CD4-positive, CD25-positive, alpha-beta regulatory T cell (primary cell): ENCODE data around the gene SLC39A13. TPM values are rescaled to one million over a fixed set of nuclear protein-coding genes. Genes with fewer than 3 reads are reported as not detected.
A peak's percentile ranks its signal among the peaks of the same experiment; 100 is the strongest.

ENCODE experiments used
- ATAC-seq, 2 donors: fragments of 150-1000 bp; cut with Tn5 transposase; one replicate each; pipeline ENCODE4 v1.10.0; 2021; ENCODE audit warnings: low read depth in 2 of 2, moderate number of reproducible peaks in 2 of 2, moderate library complexity in 1 of 2
- DNase-seq, 3 donors: peaks; one replicate each; pipeline versions ENCODE4 v3.0.0 to v3.0.0-alpha.2; 2012 to 2022; ENCODE audit warnings: mixed read lengths in 1 of 3
- H3K27ac ChIP-seq: one replicate; pipeline ENCODE4 v1.7.0; 2013; ENCODE audit warnings: mild to moderate bottlenecking, low read length; ENCODE audit not compliant: insufficient read depth, poor library complexity, severe bottlenecking
- H3K27me3 ChIP-seq: one replicate; pipeline ENCODE4 v1.7.0; 2013; ENCODE audit warnings: low read length; ENCODE audit not compliant: control insufficient read depth, insufficient read depth
- H3K36me3 ChIP-seq: one replicate; pipeline ENCODE4 v1.7.0; 2013; ENCODE audit warnings: mild to moderate bottlenecking, low read length, moderate library complexity; ENCODE audit not compliant: control insufficient read depth, insufficient read depth
- H3K4me1 ChIP-seq: 2 replicates; pipeline ENCODE4 v1.7.0; 2013; ENCODE audit warnings: mild to moderate bottlenecking, low read length; ENCODE audit not compliant: insufficient read depth, control insufficient read depth, poor library complexity, severe bottlenecking
- H3K4me3 ChIP-seq: one replicate; pipeline ENCODE4 v1.7.0; 2013; ENCODE audit warnings: low read depth, mild to moderate bottlenecking, low read length, moderate library complexity
- H3K9me3 ChIP-seq, 2 experiments: 1 replicate in 1 of 2; 2 replicates in 1 of 2; pipeline ENCODE4 v1.7.0; 2013; ENCODE audit warnings: low read length in 2 of 2, mild to moderate bottlenecking in 1 of 2, moderate library complexity in 1 of 2; ENCODE audit not compliant: control insufficient read depth in 2 of 2
- H3K27ac Mint-ChIP-seq, 3 donors: one replicate each; pipeline ENCODE4 v1.8.0; 2020 to 2022; ENCODE audit warnings: mild to moderate bottlenecking in 3 of 3, mixed read lengths in 3 of 3, moderate library complexity in 2 of 3
- H3K27me3 Mint-ChIP-seq: one replicate; pipeline ENCODE4 v1.8.0; 2022; ENCODE audit warnings: mild to moderate bottlenecking, mixed read lengths
- H3K36me3 Mint-ChIP-seq: one replicate; pipeline ENCODE4 v1.8.0; 2020; ENCODE audit warnings: mixed read lengths
- H3K4me1 Mint-ChIP-seq, 4 donors: one replicate each; pipeline ENCODE4 v1.8.0; 2020 to 2022; ENCODE audit warnings: mixed read lengths in 4 of 4, mild to moderate bottlenecking in 1 of 4
- H3K4me3 Mint-ChIP-seq, 4 donors: one replicate each; pipeline ENCODE4 v1.8.0; 2020 to 2022; ENCODE audit warnings: mild to moderate bottlenecking in 4 of 4, mixed read lengths in 4 of 4, moderate library complexity in 3 of 4
- H3K9me3 Mint-ChIP-seq, 7 donors: one replicate each; pipeline ENCODE4 v1.8.0; 2020 to 2022; ENCODE audit warnings: mixed read lengths in 7 of 7, mild to moderate bottlenecking in 3 of 7, moderate library complexity in 2 of 7
- polyA plus RNA-seq, 4 donors: library from polyadenylated mRNA; unstranded; fragments of 300-500 nt; fragmentation: Illumina TruSeq; gene quantifications; one replicate each; pipeline ENCODE4 v1.2.3, GENCODE V29; 2021
- total RNA-seq: library from RNA; stranded (reverse); gene quantifications from one replicate; pipeline ENCODE4 v1.2.3, GENCODE V29; 2022

The SLC39A13 gene
- total and polyA plus RNA-seq, 5 donors from 2014 or later: 21.9 to 32.8 (median 24.4) TPM

GRCh38 chr11:47372422-47372821, 36.0 kb upstream of the SLC39A13 start:
- no peaks in the 10 kb centered on the region for H3K36me3 ChIP-seq

GRCh38 chr11:47373876-47374719, 34.3 kb upstream of the SLC39A13 start:
- no peaks in the 10 kb centered on the region for H3K9me3 Mint-ChIP-seq
- Histone ChIP-seq H3K27ac (no peak overlapping the region), H3K36me3 (no peaks in the 10 kb centered on the region), H3K27me3 (no peaks in the 10 kb centered on the region), H3K4me3 (no peak overlapping the region), H3K9me3 (no peaks in the 10 kb centered on the region), H3K4me1 (peaks cover 6% of the 10 kb centered on the region)
- peak overlapping the region in 2 of 3 donors; percentile 20 to 55 for H3K27ac Mint-ChIP-seq
- peaks cover 0 to 11% (median 0%) of the 10 kb centered on the region in 4 donors for H3K4me1 Mint-ChIP-seq
- no peaks in the 10 kb centered on the region for H3K36me3 Mint-ChIP-seq
- DNase-seq (peak; percentile 73 to 81 (median 79)), ATAC-seq (peak; percentile 72 to 84)
- H3K27me3 Mint-ChIP-seq: peaks cover 8% of the 10 kb centered on the region
- no peak overlapping the region for H3K4me3 Mint-ChIP-seq

More at GRCh38 chr11:47372422-47372821, 36.0 kb upstream of the SLC39A13 start:
- DNase-seq (no peak), ATAC-seq (no peak)
- Mint-ChIP-seq H3K4me1 (peaks cover 0 to 8% (median 0%) of the 10 kb centered on the region in 4 donors), H3K4me3 (no peak overlapping the region), H3K27ac (no peak overlapping the region), H3K9me3 (no peaks in the 10 kb centered on the region), H3K36me3 (no peaks in the 10 kb centered on the region), H3K27me3 (peaks cover 14% of the 10 kb centered on the region)
- no peaks in the 10 kb centered on the region for H3K9me3 ChIP-seq
- no peak overlapping the region for H3K27ac ChIP-seq
- H3K27me3 ChIP-seq: no peaks in the 10 kb centered on the region
- H3K4me1 ChIP-seq: peaks cover 6% of the 10 kb centered on the region
- no peak overlapping the region for H3K4me3 ChIP-seq

- no peaks in the 10 kb centered on the region for H3K36me3 Mint-ChIP-seq
- DNase-seq (no peak), ATAC-seq (no peak)
- H3K4me3 ChIP-seq: no peak overlapping the region
- peak overlapping the region in 1 of 3 donors; percentile 42 for H3K27ac Mint-ChIP-seq
- peaks cover 6% of the 10 kb centered on the region for H3K4me1 ChIP-seq
- H3K27me3 ChIP-seq: no peaks in the 10 kb centered on the region
- H3K4me3 Mint-ChIP-seq: no peak overlapping the region
- no peaks in the 10 kb centered on the region for H3K9me3 Mint-ChIP-seq
- H3K36me3 ChIP-seq: no peaks in the 10 kb centered on the region
- peaks cover 4% of the 10 kb centered on the region for H3K27me3 Mint-ChIP-seq
- no peak overlapping the region for H3K27ac ChIP-seq
- peaks cover 0 to 10% (median 0%) of the 10 kb centered on the region in 4 donors for H3K4me1 Mint-ChIP-seq
- no peaks in the 10 kb centered on the region for H3K9me3 ChIP-seq
Observed at GRCh38 chr11:47374720-47375019, 33.7 kb upstream of the SLC39A13 start.

GRCh38 chr11:47375020-47375419, 33.4 kb upstream of the SLC39A13 start:
- Mint-ChIP-seq H3K27ac (peak overlapping the region in 2 of 3 donors; percentile 42 to 63), H3K9me3 (no peaks in the 10 kb centered on the region), H3K36me3 (no peaks in the 10 kb centered on the region), H3K4me1 (peaks cover 0 to 8% (median 0%) of the 10 kb centered on the region in 4 donors), H3K27me3 (peaks cover 4% of the 10 kb centered on the region), H3K4me3 (no peak overlapping the region)
- peaks cover 6% of the 10 kb centered on the region for H3K4me1 ChIP-seq
- no peak overlapping the region for H3K4me3 ChIP-seq
- DNase-seq (no peak), ATAC-seq (no peak)
- no peaks in the 10 kb centered on the region for H3K9me3 ChIP-seq
- no peaks in the 10 kb centered on the region for H3K36me3 ChIP-seq
- no peaks in the 10 kb centered on the region for H3K27me3 ChIP-seq
- no peak overlapping the region for H3K27ac ChIP-seq

- DNase-seq: no peak
- no peaks in the 10 kb centered on the region for H3K36me3 Mint-ChIP-seq
- Histone ChIP-seq H3K27ac (no peak overlapping the region), H3K9me3 (no peaks in the 10 kb centered on the region), H3K27me3 (no peaks in the 10 kb centered on the region), H3K4me1 (peaks cover 6% of the 10 kb centered on the region), H3K36me3 (no peaks in the 10 kb centered on the region), H3K4me3 (no peak overlapping the region)
- H3K9me3 Mint-ChIP-seq: no peaks in the 10 kb centered on the region
- H3K4me1 Mint-ChIP-seq: peaks cover 0 to 8% (median 0%) of the 10 kb centered on the region in 4 donors
- H3K4me3 Mint-ChIP-seq: no peak overlapping the region
- peak overlapping the region in 1 of 3 donors; percentile 31 for H3K27ac Mint-ChIP-seq
- H3K27me3 Mint-ChIP-seq: peaks cover 4% of the 10 kb centered on the region
- ATAC-seq: no peak
Observed at GRCh38 chr11:47375546-47376085, 32.8 kb upstream of the SLC39A13 start.

DNA sequence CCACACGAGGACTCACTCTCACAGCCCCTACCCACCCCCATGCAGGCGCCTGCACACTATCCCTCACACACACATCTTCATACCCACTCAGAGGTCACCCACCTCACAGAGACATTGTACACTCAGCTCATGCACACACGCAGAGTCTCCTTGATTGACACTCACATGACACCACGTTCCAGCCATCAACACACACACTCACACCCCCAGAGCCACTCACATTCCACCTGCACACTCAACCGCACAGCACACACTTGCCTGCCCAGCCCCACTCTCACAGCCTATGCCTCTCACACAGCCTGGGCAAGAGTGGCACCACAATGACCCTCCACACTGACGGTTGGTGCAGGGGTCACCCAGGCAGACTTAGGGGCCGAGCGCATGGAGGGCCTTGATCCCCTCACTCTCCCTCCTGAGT, 32.3 kb upstream of the SLC39A13 start:
- Histone ChIP-seq H3K9me3 (no peaks in the 10 kb centered on the region), H3K36me3 (no peaks in the 10 kb centered on the region), H3K4me1 (peaks cover 6% of the 10 kb centered on the region), H3K27me3 (no peaks in the 10 kb centered on the region), H3K27ac (no peak overlapping the region), H3K4me3 (no peak overlapping the region)
- Mint-ChIP-seq H3K4me3 (no peak overlapping the region), H3K9me3 (no peaks in the 10 kb centered on the region), H3K27me3 (no peaks in the 10 kb centered on the region), H3K36me3 (no peaks in the 10 kb centered on the region), H3K27ac (peak overlapping the region in 1 of 3 donors; percentile 31), H3K4me1 (peaks cover 0 to 8% (median 0%) of the 10 kb centered on the region in 4 donors)
- DNase-seq (no peak), ATAC-seq (no peak)

DNA sequence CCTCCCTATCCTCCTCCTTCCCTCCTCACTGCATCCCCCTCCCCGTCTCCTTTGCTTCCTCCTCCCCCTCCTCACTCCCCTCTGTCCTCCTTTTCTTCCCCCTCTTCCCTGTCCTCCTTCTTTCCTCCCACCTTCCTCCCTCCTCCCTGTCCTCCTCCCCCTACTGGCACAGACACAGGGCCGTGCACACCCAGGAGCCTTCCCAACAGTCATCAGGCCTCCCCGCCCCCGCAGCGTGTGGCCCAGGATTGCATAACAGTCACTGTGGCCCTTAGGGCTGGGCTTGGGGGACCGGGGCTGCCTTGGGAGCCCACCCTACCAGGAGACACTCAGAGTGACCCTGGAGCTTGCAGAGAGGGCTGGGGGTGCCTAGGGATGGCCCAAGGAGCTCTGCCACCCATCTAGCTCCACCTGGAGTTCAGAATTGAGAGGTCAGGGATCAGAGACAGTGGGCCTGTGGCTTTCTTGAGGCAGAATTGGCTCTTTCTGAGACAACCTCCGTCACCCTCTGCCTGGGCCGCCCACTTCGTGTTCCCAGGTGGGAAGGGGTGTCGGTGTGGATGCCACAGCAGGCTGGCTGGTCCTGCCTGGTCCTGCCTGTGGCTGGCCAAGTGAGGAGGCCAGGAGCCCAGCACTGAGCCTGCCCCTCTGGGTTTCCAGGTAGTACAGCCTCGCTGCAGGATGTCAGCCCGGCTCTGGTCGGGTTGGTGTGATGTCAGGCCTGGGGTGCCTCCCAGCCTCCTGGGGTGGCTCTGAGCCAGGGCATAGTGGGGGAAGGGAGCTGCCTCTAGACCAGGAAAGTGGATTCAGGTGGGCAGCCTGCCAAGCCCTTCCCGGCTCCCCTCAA, 31.6 kb upstream of the SLC39A13 start:
- H3K36me3 Mint-ChIP-seq: no peaks in the 10 kb centered on the region
- no peaks in the 10 kb centered on the region for H3K9me3 Mint-ChIP-seq
- Histone ChIP-seq H3K27me3 (no peaks in the 10 kb centered on the region), H3K4me3 (no peak overlapping the region), H3K4me1 (peaks cover 6% of the 10 kb centered on the region), H3K36me3 (no peaks in the 10 kb centered on the region), H3K9me3 (no peaks in the 10 kb centered on the region), H3K27ac (no peak overlapping the region)
- no peak for ATAC-seq
- peaks cover 0 to 8% (median 0%) of the 10 kb centered on the region in 4 donors for H3K4me1 Mint-ChIP-seq
- H3K27me3 Mint-ChIP-seq: no peaks in the 10 kb centered on the region
- no peak for DNase-seq
- H3K4me3 Mint-ChIP-seq: no peak overlapping the region
- H3K27ac Mint-ChIP-seq: peak overlapping the region in 1 of 3 donors; percentile 32
